ENCODE measurements around the gene MEIG1. TPM values are rescaled to one million over a fixed set of nuclear protein-coding genes. Genes with fewer than 3 reads are reported as not detected.

Gene MEIG1, protein sequence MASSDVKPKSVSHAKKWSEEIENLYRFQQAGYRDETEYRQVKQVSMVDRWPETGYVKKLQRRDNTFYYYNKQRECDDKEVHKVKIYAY
- total RNA-seq = 1 to 10 TPM; 1.2 to 3.5 TPM
- polyA plus RNA-seq = 1 to 10 TPM; 1.0 to 1.5 TPM
- long read RNA-seq, donor 1 = 0 reads
- long read RNA-seq, donor 2 = 0 reads
- long read RNA-seq, donor 3, partial matches to known transcripts = 0 of 1 reads
- long read RNA-seq, donor 3, other reads (novel, unspliced or antisense) = 0 of 1 reads
- long read RNA-seq, donor 4 = 0 reads
- long read RNA-seq, donor 5, partial matches to known transcripts = 0 of 1 reads
- long read RNA-seq, donor 5, other reads (novel, unspliced or antisense) = 0 of 1 reads

DNA sequence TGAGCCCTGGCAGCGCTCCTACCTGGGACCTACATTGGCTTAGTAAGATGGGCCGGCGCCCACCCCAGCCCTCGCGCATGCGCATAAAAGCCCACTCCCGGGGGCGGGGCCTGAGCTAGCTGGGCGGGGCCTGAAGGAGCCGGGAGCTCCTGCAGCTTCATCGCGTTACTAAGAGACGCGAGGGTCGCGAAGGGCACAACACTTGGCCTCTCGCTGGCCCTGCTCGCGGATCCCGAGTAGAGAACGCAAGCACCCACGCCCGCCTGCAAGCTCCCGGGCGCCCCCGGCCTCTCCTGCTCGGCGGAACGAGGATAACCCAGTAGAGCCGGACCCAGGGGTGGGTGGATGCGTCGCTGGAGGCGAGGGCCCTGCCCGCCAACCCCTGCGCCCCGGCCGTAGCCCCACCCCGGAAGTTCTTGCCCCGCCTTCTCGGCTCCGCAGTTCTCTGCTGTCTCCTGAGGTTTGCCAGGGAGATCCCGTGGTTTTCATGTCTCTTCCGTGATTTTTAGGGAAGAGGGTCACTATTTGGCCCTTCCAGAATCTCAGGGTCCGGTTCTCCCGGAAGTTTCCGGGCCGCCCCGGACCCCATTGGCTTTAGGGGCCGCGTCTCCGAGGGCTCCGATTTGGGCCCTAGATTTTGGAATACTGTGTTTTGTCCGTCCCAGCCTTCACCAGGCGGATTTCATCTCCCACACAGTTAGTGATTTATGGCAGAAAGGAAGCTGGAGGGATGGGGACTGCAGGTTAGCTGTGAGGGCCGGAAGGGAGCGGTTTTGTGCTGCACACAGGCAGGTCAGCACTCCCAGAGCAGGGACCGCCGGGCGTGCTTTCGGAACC is at the start of gene MEIG1:
MEIG1 (plus strand) TSS at position 168 of the 837 bp plus-strand sequence. CDS start 7,081 bp downstream, outside the sequence.
- peak within 1 kb of the TSS; percentile 94 to 95 for H3K27ac ChIP-seq (ENCODE audit: low read depth in 1 of 2, low read length in 1 of 2)
- 0% methylated on average over 60 of the region's 60 CpGs for WGBS, 2 donors
- H3K4me3 ChIP-seq = peak within 1 kb of the TSS; percentile 96
- peak; percentile 97 for ATAC-seq (ENCODE audit: insufficient read depth, low FRiP score)
- H3K4me1 ChIP-seq (ENCODE audit: control insufficient read depth in 5 of 5, insufficient read depth in 5 of 5, low read length in 5 of 5) = peaks cover 0 to 7% (median 3%) of the 10 kb centered on the region in 5 donors
- H3K27me3 ChIP-seq (ENCODE audit: control insufficient read depth in 3 of 3, insufficient read depth in 3 of 3, low read length in 2 of 3) = no peaks in the 10 kb centered on the region
- no peaks in the 10 kb centered on the region for H3K36me3 ChIP-seq (ENCODE audit: control insufficient read depth in 4 of 4, insufficient read depth in 4 of 4, low read length in 4 of 4)
- TF ChIP-seq, protein P1, sequence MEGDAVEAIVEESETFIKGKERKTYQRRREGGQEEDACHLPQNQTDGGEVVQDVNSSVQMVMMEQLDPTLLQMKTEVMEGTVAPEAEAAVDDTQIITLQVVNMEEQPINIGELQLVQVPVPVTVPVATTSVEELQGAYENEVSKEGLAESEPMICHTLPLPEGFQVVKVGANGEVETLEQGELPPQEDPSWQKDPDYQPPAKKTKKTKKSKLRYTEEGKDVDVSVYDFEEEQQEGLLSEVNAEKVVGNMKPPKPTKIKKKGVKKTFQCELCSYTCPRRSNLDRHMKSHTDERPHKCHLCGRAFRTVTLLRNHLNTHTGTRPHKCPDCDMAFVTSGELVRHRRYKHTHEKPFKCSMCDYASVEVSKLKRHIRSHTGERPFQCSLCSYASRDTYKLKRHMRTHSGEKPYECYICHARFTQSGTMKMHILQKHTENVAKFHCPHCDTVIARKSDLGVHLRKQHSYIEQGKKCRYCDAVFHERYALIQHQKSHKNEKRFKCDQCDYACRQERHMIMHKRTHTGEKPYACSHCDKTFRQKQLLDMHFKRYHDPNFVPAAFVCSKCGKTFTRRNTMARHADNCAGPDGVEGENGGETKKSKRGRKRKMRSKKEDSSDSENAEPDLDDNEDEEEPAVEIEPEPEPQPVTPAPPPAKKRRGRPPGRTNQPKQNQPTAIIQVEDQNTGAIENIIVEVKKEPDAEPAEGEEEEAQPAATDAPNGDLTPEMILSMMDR (IDR thresholded peaks at IDR 0.05; ENCODE audit: control extremely low read depth, extremely low read depth) = no peak
- peak within 1 kb of the TSS; percentile 96 to 97 for H3K9ac ChIP-seq (ENCODE audit: insufficient read depth in 1 of 2, low read length in 2 of 2)
- peak; percentile 96 to 97 (median 96) for DNase-seq
- H3K9me3 ChIP-seq (ENCODE audit: control insufficient read depth in 4 of 4, insufficient read depth in 3 of 4, low read length in 3 of 4) = no peaks in the 10 kb centered on the region

DNA sequence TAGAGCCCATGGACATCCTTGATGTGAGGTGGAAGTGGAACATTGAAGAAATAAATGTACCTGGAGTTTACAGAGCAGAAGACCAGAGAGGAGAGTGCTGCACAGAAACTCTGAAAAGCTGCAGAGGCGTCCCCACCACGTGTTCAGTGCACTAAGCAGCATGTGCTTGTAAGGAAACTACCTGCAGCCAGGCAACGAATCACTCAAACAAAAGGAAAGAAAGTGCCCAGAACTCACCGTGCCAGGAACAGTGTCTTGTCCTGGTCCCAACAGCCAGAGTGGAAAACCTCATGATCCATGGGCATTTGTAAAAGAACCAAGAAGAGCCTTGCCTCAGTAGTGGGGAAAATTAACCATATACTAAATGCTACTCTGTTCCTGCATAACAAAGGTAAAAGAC is 48.2 kb upstream of the MEIG1 start:
- no peaks in the 10 kb centered on the region for H3K4me1 ChIP-seq (ENCODE audit: control insufficient read depth in 5 of 5, insufficient read depth in 5 of 5, low read length in 5 of 5)
- TF ChIP-seq, protein P1 (IDR thresholded peaks at IDR 0.05; ENCODE audit: control extremely low read depth, extremely low read depth) = no peak
- peaks cover 19 to 68% (median 38%) of the 10 kb centered on the region in 4 donors for H3K36me3 ChIP-seq (ENCODE audit: control insufficient read depth in 4 of 4, insufficient read depth in 4 of 4, low read length in 4 of 4)
- H3K9me3 ChIP-seq (ENCODE audit: control insufficient read depth in 4 of 4, insufficient read depth in 3 of 4, low read length in 3 of 4) = peaks cover 0 to 2% (median under 1%) of the 10 kb centered on the region in 4 donors
- no peak overlapping the region for H3K27ac ChIP-seq (ENCODE audit: low read depth in 1 of 2, low read length in 1 of 2)
- no peak overlapping the region for H3K9ac ChIP-seq (ENCODE audit: insufficient read depth in 1 of 2, low read length in 2 of 2)
- no peak overlapping the region for H3K4me3 ChIP-seq
- 97 to 98% methylated on average over 4 of the region's 4 CpGs for WGBS, 2 donors
- ATAC-seq (ENCODE audit: insufficient read depth, low FRiP score) = no peak
- no peak for DNase-seq
- H3K27me3 ChIP-seq (ENCODE audit: control insufficient read depth in 3 of 3, insufficient read depth in 3 of 3, low read length in 2 of 3) = no peaks in the 10 kb centered on the region

DNA sequence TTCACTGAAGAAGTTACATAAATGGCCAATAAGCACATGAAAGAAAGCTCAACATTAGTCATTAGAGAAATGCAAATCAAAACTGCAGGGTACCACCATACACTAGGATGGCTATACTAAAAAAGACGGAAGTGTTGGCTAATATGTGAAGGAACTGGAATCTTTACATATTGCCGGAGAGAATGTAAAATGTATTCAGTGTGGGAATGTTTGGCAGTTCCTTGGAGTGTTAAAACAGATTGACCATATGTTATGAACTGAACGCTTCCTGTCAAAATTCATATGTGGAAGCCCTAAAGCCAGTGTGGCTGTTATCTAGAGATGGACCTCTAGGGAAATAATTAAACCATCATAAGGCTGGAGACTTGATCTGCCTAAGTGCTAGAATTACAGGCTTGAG is 47.4 kb upstream of the MEIG1 start:
- H3K9ac ChIP-seq (ENCODE audit: insufficient read depth in 1 of 2, low read length in 2 of 2) = no peak overlapping the region
- peaks cover 19 to 69% (median 39%) of the 10 kb centered on the region in 4 donors for H3K36me3 ChIP-seq (ENCODE audit: control insufficient read depth in 4 of 4, insufficient read depth in 4 of 4, low read length in 4 of 4)
- 96 to 98% methylated on average over 3 of the region's 3 CpGs for WGBS, 2 donors
- no peaks in the 10 kb centered on the region for H3K4me1 ChIP-seq (ENCODE audit: control insufficient read depth in 5 of 5, insufficient read depth in 5 of 5, low read length in 5 of 5)
- H3K4me3 ChIP-seq = no peak overlapping the region
- no peaks in the 10 kb centered on the region for H3K27me3 ChIP-seq (ENCODE audit: control insufficient read depth in 3 of 3, insufficient read depth in 3 of 3, low read length in 2 of 3)
- no peak overlapping the region for H3K27ac ChIP-seq (ENCODE audit: low read depth in 1 of 2, low read length in 1 of 2)
- peaks cover 0 to 10% (median 1%) of the 10 kb centered on the region in 4 donors for H3K9me3 ChIP-seq (ENCODE audit: control insufficient read depth in 4 of 4, insufficient read depth in 3 of 4, low read length in 3 of 4)
- DNase-seq (no peak), ATAC-seq (ENCODE audit: insufficient read depth, low FRiP score) (no peak)
- TF ChIP-seq, protein P1 (IDR thresholded peaks at IDR 0.05; ENCODE audit: control extremely low read depth, extremely low read depth) = no peak

Data from lung (tissue), 16 donors.